ENCODE measurements around the gene FAM20C. TPM values are rescaled to one million over a fixed set of nuclear protein-coding genes. Genes with fewer than 3 reads are reported as not detected.

Gene FAM20C
- total RNA-seq, 4 donors from 2014 or later: 17.3 to 20.7 (median 19.8) TPM

DNA sequence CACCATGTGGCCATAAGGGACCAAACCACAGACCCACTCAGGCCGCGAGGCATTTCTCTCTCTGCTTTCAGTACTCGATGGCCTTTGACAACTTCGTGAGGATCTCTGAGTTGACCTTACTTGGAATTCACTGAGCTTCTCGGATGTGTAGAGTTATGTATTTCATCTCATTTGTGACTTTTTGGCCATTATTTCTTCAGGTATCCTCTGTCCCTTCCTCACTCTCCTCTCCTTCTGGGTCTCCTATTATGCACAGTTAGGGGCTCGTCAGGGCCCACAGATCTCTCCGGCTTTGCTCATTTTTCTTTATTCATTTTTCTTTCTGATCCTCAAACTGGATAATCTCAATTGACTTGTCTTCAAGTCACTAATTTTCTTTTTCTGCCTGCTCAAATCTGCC is 81.0 kb downstream of the FAM20C start:
- DNase-seq (ENCODE audit: low spot score in 2 of 2): no peak
- 94 to 95% methylated on average over 7 of the region's 7 CpGs for WGBS, 2 donors
- intact Hi-C loops (cut with DNase I; ENCODE audit: low total_unique reads): no loop called here
- TF ChIP-seq, protein P1, sequence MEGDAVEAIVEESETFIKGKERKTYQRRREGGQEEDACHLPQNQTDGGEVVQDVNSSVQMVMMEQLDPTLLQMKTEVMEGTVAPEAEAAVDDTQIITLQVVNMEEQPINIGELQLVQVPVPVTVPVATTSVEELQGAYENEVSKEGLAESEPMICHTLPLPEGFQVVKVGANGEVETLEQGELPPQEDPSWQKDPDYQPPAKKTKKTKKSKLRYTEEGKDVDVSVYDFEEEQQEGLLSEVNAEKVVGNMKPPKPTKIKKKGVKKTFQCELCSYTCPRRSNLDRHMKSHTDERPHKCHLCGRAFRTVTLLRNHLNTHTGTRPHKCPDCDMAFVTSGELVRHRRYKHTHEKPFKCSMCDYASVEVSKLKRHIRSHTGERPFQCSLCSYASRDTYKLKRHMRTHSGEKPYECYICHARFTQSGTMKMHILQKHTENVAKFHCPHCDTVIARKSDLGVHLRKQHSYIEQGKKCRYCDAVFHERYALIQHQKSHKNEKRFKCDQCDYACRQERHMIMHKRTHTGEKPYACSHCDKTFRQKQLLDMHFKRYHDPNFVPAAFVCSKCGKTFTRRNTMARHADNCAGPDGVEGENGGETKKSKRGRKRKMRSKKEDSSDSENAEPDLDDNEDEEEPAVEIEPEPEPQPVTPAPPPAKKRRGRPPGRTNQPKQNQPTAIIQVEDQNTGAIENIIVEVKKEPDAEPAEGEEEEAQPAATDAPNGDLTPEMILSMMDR (IDR thresholded peaks at IDR 0.05): no peak
- no peak for TF ChIP-seq POLR2A (IDR thresholded peaks at IDR 0.05)
- no peak overlapping the region for H3K4me3 ChIP-seq (ENCODE audit: low read depth, poor library complexity, severe bottlenecking)

DNA sequence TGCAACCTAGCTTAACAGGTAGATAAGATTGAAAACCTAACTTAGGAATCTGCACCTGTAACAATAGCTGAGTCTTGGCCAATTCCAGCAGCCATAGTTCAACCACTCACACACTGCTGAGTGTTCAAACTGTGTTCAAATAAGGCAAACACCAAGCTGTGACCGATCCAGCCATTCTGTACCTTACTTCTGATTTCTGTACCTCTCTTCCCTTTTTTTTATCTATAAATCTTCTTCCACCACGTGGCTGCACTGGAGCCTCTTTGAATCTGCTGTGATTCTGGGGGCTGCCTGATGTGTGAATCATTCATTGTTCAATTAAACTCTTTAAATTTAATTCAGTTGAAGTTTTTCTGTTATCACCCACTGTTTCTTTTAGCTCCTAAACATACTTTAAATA is 81.9 kb downstream of the FAM20C start:
- TF ChIP-seq POLR2A (IDR thresholded peaks at IDR 0.05): no peak
- TF ChIP-seq, protein P1 (IDR thresholded peaks at IDR 0.05): no peak
- intact Hi-C loops (cut with DNase I; ENCODE audit: low total_unique reads): no loop called here
- no peak overlapping the region for H3K4me3 ChIP-seq (ENCODE audit: low read depth, poor library complexity, severe bottlenecking)
- 51 to 52% methylated on average over 2 of the region's 2 CpGs for WGBS, 2 donors
- DNase-seq (ENCODE audit: low spot score in 2 of 2): no peak

DNA sequence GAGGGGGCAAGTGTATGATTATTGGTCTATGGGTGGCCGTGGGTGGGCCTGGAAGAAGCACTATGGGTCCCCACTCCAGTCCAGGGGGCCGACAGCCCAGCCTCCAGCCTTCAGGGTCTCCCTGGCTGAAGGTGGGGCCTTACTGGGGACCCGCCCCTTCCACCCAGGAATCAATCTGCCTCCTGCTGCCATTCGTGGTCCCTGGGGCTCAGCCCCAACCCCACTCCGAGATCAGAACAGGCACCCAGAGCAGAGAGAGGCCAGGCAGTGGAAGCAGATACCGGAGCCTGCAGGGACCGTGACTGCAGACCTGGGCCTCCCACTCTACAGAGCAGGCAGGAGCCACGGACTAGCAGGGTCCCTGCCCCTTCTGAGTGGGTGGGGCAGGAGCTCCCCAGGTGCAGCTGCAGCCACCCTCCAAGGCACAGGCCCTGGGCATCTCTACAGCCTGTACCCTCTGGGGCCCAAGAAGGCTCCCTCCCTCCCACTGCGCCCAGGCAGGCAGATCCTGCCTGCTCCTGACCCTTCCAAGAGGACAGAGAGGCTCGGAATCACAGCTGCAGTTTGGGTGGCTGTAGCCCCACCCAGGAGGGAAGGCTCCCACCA is 84.0 kb downstream of the FAM20C start:
- intact Hi-C loops (cut with DNase I; ENCODE audit: low total_unique reads): no loop called here
- no peak for TF ChIP-seq POLR2A (IDR thresholded peaks at IDR 0.05)
- TF ChIP-seq, protein P1 (IDR thresholded peaks at IDR 0.05): no peak
- DNase-seq (ENCODE audit: low spot score in 2 of 2): no peak
- no peak overlapping the region for H3K4me3 ChIP-seq (ENCODE audit: low read depth, poor library complexity, severe bottlenecking)
- WGBS, 2 donors: 65 to 75% methylated on average over 9 of the region's 10 CpGs

DNA sequence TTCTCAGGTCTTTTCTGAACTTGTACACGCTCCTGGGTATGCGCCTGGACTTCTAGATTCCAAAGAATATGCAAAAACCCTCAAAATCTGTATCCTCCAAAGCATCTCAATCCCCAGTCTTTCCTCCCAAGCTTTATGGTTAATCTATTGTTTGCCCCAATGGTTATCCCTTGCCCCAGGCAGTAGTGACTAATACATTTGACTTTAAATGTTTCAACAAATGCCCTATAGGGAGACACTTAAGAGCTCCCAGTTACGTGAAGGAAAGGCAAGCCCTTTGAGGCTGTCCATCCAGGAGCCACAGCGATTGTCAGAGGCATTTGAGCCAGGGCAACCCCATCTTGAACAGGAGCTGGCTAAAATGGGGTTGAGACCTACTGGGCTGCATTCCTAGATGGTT is 84.9 kb downstream of the FAM20C start:
- intact Hi-C loops (cut with DNase I; ENCODE audit: low total_unique reads): no loop called here
- WGBS, 2 donors: 92 to 93% methylated on average over 4 of the region's 4 CpGs
- no peak for DNase-seq (ENCODE audit: low spot score in 2 of 2)
- no peak for TF ChIP-seq POLR2A (IDR thresholded peaks at IDR 0.05)
- TF ChIP-seq, protein P1 (IDR thresholded peaks at IDR 0.05): no peak
- no peak overlapping the region for H3K4me3 ChIP-seq (ENCODE audit: low read depth, poor library complexity, severe bottlenecking)

DNA sequence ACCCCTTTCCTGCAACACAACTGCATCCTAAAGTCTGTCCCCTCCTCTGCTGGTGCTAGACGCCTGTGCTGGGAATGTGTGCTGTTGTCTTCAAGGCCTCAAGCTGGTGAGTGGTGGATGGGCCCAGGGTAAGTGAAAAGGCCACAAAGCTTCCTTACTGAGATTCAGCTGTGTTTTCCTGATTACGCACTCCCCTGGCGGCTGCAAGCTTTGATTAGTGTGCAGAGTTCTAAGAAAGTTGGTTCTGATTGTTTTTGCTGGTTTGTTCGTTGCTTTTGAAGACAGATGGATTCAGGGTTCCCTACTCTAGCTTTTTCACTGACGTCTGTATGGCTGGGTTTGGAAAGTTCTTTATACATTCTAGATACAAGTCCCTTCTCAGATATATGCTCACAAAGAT is 85.7 kb downstream of the FAM20C start:
- DNase-seq (ENCODE audit: low spot score in 2 of 2): no peak
- WGBS, 2 donors: 85 to 86% methylated on average over 5 of the region's 5 CpGs
- TF ChIP-seq, protein P1 (IDR thresholded peaks at IDR 0.05): no peak
- intact Hi-C loops (cut with DNase I; ENCODE audit: low total_unique reads): no loop called here
- no peak overlapping the region for H3K4me3 ChIP-seq (ENCODE audit: low read depth, poor library complexity, severe bottlenecking)

DNA sequence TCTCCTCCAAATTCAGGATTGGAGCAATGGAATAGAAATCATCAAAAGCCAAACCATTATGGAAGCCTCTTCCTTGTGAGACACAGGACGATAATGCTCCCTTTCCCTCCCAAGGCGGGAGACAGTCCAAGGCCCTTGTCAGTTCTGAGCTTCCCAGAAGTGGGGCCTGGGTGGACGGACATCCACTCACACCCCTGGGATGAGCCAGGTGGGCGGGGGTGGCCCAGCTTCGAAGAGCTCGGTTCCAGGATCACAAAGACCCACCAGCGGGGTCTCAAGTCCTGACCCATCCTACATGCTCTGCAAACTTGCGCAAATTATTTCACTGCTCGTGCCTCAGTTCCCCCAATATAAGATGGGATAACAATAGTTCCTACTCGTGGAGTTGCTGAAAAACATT is 87.5 kb downstream of the FAM20C start:
- no peak for DNase-seq (ENCODE audit: low spot score in 2 of 2)
- no peak overlapping the region for H3K4me3 ChIP-seq (ENCODE audit: low read depth, poor library complexity, severe bottlenecking)
- 80 to 86% methylated on average over 10 of the region's 10 CpGs for WGBS, 2 donors
- intact Hi-C loops (cut with DNase I; ENCODE audit: low total_unique reads): no loop called here
- no peak for TF ChIP-seq POLR2A (IDR thresholded peaks at IDR 0.05)
- TF ChIP-seq, protein P1 (IDR thresholded peaks at IDR 0.05): no peak
